Measurements from ENCODE around the gene DOCK2. TPM values are rescaled to one million over a fixed set of nuclear protein-coding genes. Genes with fewer than 3 reads are reported as not detected.
A peak's percentile ranks its signal among the peaks of the same experiment; 100 is the strongest.

Gene DOCK2
- polyA plus RNA-seq, 2 of the 4 experiments (the other 2 are of a cell fraction): 2.1 to 4.6 TPM

- WGBS (ENCODE audit: missing lambda C conversion rate): 84% methylated on average over 2 of the region's 2 CpGs
- H3K4me3 ChIP-seq: no peak overlapping the region
- H3K4me1 ChIP-seq: no peaks in the 10 kb centered on the region
- no peak overlapping the region for H3K27ac ChIP-seq
- no peaks in the 10 kb centered on the region for H3K9me3 ChIP-seq
- ChIA-PET CTCF (interaction anchor here (0.7 to 2.9 kb wide), 27 partner anchors 10 to 645 kb away, joined by 3 to 46 read pairs (median 6); partner anchors contain the start of gene INSYN2B), POLR2A (no interaction called here)
- TF ChIP-seq FOSL2 (IDR thresholded peaks at IDR 0.05) (no peak), FOSL2 (CRISPR knock-in tag; IDR thresholded peaks at IDR 0.05) (peak; percentile 69), BHLHE40 (IDR thresholded peaks at IDR 0.05; ENCODE audit: low read depth, low read length) (no peak), RAD21 (conservative IDR thresholded peaks at IDR 0.05 in 1 of 2, IDR thresholded peaks at IDR 0.05 in 1 of 2) (no peak)
- FAIRE-seq (no peak), ATAC-seq (no peak), DNase-seq (ENCODE audit: low read depth in 1 of 2, low spot score in 1 of 2) (no peak)
- H3K4me2 ChIP-seq: no peak overlapping the region
Measured at GRCh38 chr5:170071748-170072147, 434.7 kb downstream of the DOCK2 start.

GRCh38 chr5:170075696-170076095 lies 438.6 kb downstream of the DOCK2 start:
- TF ChIP-seq HOXB13 (CRISPR knock-in tag; IDR thresholded peaks at IDR 0.05; ENCODE audit: low read depth): no peak
- TF ChIP-seq BCL3 (IDR thresholded peaks at IDR 0.05): no peak
- no peak for TF ChIP-seq HDAC2 (IDR thresholded peaks at IDR 0.05)
- TF ChIP-seq CHD2 (IDR thresholded peaks at IDR 0.05; ENCODE audit: low read length, partially characterized antibody): no peak
- no peak for TF ChIP-seq ESRRA (IDR thresholded peaks at IDR 0.05; ENCODE audit: borderline replicate concordance, low read length)
- no peak for TF ChIP-seq HOXA7 (CRISPR knock-in tag; IDR thresholded peaks at IDR 0.05)
- TF ChIP-seq BHLHE40 (IDR thresholded peaks at IDR 0.05; ENCODE audit: low read depth, low read length): no peak
- TF ChIP-seq POLR2AphosphoS2 (conservative IDR thresholded peaks at IDR 0.05; ENCODE audit: low read length): no peak
- TF ChIP-seq POLR2A (IDR thresholded peaks at IDR 0.05; ENCODE audit: low read length): no peak
- TF ChIP-seq KDM1A (IDR thresholded peaks at IDR 0.05; ENCODE audit: low read depth): no peak
- no peak for TF ChIP-seq ZSCAN20 (CRISPR knock-in tag; IDR thresholded peaks at IDR 0.05)
- TF ChIP-seq FOXS1 (CRISPR knock-in tag; IDR thresholded peaks at IDR 0.05): no peak
- TF ChIP-seq ELK1 (IDR thresholded peaks at IDR 0.05; ENCODE audit: low read depth, low read length): no peak
- no peak for TF ChIP-seq ZC3H11A (IDR thresholded peaks at IDR 0.05)
- no peak for TF ChIP-seq CEBPB (IDR thresholded peaks at IDR 0.05)
- TF ChIP-seq HMGXB4 (CRISPR knock-in tag; IDR thresholded peaks at IDR 0.05; ENCODE audit: borderline replicate concordance): no peak
- TF ChIP-seq USF2 (IDR thresholded peaks at IDR 0.05): no peak
- no peak for TF ChIP-seq SREBF2 (IDR thresholded peaks at IDR 0.05)
- TF ChIP-seq TFCP2L1 (CRISPR knock-in tag; IDR thresholded peaks at IDR 0.05): no peak
- H3K27ac ChIP-seq: no peak overlapping the region
- ChIA-PET POLR2A (no interaction called here), CTCF (interaction anchor here (0.9 to 2.8 kb wide), 3 partner anchors 11 to 374 kb away, joined by 3 to 9 read pairs (median 3); no protein-coding TSS in a partner anchor)
- H3K9me3 ChIP-seq: no peaks in the 10 kb centered on the region
- H3K4me1 ChIP-seq: no peaks in the 10 kb centered on the region
- no peak overlapping the region for H3K4me2 ChIP-seq
- DNase-seq (ENCODE audit: low read depth in 1 of 2, low spot score in 1 of 2) (no peak), ATAC-seq (no peak), FAIRE-seq (no peak)
- WGBS (ENCODE audit: missing lambda C conversion rate): 57% methylated on average over 7 of the region's 7 CpGs
- no peak overlapping the region for H3K4me3 ChIP-seq

Data from A549 (cell line).